ENCODE measurements around the gene KRT17.
A peak's percentile ranks its signal among the peaks of the same experiment; 100 is the strongest.
"Not testable (repeated sequence)": the region's sequence is repeated elsewhere in the genome, so short reads cannot be mapped to it uniquely, and the experiment has no call there.

The KRT17 gene

DNA sequence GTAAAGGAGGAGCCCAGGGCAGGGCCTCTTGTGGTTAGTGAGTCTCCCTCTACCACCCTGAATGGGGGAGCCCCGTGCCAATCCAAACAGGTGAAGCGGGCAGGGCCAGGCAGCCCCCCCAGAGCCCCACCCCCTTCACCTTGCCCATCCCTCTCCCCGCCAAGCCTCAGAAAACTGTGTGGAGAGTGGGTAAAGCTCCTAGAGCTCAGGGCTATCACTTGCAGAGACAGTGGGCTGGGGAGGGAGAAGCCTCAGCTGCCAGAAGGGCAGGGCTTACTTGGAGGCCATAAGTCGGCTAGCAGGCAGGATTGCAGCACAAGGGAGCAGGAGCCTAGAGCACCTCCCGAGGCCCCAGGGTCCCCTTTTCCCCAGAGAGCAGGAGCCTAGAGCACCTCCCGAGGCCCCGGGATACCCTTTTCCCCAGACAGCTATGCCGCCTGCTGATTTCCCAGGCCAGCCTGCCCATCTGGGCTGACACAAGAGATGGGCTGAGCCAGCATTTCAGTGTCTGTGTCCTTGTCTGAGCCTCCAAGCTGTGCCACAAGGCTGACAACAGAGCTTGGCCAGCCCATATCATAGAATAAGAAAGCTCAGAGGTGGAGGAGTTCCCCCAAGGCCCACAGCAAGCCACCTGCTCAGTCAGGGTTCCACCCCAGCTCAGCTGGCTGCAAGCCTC lies 30.9 kb downstream of the KRT17 start:
- no peak for DNase-seq (ENCODE audit: low read depth)

DNA sequence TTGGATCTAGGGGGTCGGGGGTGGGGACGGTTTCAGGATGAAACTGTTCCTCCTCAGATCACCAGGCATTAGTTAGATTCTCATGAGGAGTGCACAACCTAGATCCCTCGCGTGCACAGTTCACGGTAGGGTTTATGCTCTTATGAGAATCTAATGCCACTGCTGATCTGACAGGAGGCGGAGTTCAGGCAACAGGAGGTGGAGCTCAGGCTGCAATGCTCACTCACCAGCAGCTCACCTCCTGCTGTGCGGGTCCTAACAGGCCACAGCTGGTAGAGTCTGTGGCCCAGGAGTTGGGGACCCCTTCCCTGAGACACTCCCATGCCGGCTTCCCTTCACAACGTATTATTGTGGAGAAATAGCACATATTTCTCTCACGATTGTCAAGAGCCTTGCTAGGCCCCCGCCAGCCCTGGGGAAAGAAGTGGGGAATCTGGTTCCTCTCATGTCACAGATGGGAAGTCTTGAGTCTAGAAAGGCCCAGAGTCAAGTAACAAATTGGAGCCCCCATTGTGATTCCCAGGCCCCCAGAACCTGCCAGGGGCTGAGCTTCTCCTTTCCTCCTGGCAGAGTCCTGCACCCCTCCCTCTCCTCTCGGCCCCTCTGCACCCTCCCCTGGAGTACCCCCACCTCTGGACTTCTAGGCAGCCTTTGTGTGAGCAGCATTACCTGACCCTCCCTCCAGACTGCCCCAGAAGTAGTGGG lies 31.6 kb downstream of the KRT17 start:
- DNase-seq (ENCODE audit: low read depth), result no peak

DNA sequence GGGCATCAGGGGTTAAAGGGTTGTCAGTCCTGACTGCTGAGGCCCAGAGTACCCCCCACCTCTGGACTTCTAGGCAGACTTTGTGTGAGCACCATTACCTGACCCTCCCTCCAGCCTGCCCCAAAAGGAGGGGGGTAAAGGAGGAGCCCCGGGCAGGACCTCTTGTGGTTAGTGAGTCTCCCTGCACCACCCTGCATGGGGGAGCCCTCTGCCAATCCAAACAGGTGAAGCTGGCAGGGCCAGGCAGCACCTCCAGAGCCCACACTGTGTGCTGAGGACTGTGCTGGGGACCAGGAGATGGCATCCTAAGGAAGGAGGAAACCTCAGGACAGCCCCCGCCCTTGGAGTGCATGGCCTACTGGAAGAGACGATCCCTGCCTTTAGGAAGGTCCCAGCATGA lies 35.1 kb downstream of the KRT17 start:
- DNase-seq (ENCODE audit: low read depth), result no peak

DNA sequence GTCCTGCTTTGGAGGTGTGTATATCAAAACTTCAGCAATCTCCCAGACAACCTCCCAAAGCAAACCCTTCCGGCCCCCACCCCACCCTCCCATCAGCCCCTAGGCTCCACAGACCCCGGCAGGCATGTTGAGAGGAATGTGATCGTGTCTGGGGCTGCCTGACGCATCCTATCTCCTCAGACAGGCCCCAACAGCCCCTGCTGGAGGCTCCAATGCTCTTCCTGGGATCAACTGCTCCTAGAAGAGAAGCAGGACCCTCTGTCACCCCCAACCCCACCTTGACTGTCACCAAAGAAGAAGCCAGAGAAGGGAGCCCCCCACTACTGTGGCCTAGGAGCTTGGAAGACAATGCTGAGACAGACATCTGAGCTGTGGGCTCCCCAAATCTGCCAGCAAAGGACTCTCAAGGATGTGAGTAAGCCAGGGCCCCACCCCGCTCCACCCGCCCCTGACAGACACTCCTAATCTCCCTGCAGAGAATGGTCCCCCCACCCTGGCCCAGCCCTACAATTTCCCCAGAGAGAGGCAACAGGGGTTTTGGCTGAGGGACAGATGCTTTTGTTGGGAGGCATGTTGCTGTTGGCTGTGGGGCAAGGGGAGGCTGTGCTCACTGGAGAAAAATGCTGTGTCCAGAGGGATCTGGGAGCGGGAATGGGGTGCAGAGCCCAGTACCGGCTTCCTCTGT lies 36.1 kb downstream of the KRT17 start:
- no peak for DNase-seq (ENCODE audit: low read depth)

DNA sequence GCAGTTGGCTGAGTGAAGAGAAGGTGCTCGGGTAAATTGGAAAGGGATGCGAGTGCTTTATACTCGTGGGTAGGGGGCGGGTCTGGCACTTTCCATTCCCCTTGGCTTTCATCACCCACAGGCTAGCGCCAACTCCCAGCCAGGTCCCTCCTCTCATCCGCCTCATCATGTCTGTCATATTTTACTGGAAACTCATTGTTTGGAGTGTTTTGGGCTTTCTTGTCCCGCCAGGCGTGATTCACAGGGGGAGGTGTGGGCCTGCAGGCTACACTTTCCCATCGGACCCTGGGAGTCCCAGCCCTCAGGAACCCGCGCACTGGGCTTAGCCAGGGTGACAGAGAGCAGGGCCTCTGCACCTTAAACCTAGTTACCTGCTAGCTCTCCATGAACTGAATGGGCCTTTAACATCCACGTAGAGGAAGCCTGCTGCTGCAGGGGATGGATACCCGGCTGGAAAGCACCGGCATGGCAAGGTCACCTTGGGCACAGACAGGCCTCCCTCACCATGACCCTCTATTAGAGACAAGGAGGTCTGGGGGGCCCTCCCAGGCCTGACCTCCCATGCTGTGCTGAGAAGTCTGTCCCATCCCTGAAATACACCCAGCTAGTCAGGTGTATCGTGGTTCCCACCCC lies 37.4 kb downstream of the KRT17 start, which contains the start of gene KRT14:
KRT14 (minus strand) TSS at position 33 of the 633 bp plus-strand sequence. CDS start 61 bp downstream, outside the sequence.
- no peak for DNase-seq (ENCODE audit: low read depth)

DNA sequence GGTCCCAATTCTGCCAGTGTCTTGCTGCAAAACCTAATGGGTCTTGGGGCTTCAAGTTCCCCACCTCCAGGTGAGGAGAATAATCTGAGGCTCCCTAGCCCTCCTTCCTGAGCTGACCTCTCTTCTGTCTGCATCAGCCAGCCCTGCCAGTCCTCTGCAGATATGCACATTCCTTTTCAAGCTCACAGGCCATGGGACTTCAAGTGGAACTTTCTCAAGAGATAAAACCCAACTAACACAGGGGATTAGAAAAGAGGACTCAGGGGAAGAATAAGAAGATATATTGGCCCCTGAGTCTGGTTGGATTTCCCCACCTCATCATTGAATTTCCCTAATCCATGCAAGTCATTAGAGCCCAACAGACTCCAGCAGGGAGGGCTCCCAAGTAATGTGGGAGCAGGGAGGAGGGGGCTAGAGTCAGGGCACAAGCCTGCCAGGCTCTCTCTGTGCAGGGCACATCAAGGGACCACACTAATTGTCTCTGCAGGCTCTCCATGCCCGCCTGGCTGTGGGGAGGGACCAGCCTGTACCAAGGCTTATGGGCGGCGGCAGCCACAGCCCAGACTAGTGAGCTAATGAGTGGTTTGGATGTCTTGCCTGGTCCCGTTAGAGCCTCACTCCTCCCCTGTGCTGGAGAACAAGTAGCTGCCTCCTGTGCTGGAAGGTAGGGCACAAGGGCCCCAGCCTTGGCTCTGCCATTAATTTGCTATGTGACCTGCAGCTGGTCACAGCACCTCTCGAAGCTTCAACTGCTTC lies 38.9 kb downstream of the KRT17 start:
- DNase-seq (ENCODE audit: low read depth), result no peak

DNA sequence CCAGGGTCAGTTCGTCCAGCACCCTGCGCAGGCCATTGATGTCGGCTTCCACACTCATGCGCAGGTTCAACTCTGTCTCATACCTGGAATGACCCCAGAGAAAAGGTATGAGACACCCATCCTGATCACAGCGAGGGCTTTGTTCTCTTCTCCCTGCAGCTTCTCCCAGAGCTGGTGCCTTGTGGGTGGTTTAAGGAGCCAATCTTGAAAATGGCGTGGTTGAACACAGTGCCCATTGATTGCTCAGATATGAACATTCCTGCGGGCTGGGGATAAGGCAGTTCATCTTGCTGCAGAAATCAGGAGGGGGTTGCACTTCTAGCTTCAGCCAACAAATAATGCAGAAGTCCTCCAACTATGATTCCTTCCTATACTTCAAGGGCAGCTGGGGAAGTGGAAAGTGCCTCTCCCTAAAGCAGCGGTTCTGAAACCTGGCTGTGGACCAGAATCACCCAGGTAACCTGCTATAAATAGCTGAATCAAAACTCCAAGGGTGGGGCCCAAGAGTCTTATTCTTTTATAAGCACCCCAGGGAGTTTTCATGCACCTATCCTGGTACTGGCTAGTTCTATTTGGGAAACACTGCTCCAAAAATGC lies 39.9 kb downstream of the KRT17 start:
- not testable (repeated sequence) for DNase-seq (ENCODE audit: low read depth)

DNA sequence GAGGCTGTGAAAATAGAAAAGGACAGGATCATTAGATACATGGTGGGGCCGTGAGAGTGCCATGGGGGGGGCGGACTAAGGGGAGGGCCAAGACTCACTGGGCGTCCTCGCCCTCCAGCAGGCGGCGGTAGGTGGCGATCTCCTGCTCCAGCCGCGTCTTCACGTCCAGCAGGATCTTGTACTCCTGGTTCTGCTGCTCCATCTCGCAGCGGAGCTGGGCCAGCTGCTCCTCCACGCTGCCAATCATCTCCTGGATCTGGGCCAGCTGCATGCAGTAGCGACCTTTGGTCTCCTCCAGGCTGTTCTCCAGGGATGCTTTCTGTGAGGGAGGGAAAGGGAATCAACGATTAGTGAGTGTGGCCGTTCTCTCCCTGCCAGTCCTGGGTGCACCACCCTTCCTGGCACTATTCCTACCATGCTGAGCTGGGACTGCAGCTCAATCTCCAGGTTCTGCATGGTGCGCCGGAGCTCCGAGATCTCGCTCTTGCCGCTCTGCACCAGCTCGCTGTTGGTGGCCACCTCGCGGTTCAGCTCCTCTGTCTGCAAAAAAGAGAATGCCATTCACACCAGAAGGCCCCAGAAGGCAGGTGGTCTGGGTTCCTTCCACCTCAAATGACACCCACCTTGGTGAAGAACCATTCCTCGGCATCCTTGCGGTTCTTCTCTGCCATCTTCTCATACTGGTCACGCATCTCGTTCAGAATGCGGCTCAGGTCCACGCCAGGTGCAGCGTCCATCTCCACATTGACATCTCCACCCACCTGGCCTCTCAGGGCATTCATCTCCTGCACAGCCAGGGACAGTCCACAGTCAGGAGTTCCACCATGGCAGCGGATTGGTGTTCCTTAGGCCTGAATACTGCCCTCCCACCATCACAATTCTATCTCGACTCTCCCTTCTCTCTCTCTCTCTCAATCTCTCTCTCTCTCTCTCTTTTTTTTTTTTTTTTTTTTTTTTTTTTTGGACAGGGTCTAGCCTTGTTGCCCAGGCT lies 40.9 kb downstream of the KRT17 start:
- no peak for DNase-seq (ENCODE audit: low read depth)

DNA sequence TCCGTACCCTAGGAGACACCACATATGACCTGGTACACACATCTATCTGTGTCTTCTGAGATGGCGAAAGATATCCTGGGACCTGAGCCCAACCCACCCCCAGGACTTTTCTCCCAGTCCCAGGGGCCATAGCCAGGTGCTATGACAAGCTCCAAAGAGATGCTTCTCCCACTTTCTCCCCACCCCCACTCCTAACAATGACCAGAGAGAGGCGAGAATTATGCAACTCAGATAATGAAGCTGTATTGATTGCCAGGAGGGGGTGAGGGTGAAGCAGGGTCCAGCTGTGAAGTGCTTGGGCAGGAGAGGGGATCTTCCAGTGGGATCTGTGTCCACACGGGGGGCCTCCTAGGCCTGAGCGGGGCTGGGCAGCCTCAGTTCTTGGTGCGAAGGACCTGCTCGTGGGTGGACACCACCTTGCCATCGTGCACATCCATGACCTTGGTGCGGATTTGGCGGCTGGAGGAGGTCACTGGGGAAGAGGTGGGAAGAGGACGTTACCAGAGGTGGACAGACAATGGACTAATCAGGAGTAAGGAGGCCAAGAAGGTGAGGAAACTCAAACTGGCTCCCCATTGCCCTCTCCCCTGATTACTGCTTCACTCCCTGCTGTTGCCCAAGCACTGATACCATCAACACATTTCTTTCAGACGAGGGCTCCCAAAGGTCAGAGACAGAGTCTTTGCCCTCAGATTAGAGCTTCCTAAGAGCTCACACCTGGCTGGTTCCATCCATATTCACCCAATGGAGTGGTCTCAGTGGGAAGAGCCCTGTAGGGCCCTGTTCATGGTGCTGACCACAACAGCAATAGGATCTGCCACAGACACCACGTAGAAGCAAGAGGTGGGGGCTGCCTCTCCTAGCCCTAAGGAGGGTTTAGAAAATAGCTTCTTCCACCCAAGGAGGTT lies 42.1 kb downstream of the KRT17 start:
- not testable (repeated sequence) for DNase-seq (ENCODE audit: low read depth)

DNA sequence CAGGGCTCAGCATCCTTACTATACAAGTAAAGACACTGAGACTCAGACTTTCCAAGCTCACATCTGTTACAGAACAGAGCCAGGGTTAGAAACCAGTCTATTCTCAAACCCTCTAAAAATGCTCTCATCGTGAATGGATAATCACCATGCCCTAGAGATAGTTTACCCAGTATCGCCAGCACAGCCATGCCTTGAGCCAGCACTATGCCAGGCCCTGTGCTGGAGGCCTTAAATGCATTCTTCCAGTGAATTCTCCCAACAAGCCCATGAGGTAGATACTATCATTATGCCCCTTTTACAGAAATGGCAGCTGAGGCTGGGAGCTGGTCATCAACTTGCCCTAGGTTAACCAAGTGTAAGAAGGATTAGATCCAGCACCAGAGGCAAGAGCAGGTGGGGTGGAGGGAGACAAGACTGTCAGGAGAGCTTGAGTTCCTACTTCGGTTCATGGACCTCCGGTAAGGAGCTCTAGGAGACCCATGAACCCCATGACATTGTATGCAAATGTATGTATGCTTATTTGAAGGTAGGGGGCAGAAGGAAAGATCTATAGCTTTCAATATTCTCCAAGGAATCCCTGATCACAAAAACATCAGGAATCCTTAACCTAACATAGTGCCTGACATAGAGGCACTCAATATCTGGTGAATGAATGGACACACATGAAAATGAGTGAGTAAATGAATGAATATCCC lies 42.9 kb downstream of the KRT17 start:
- DNase-seq (ENCODE audit: low read depth), result no peak

DNA sequence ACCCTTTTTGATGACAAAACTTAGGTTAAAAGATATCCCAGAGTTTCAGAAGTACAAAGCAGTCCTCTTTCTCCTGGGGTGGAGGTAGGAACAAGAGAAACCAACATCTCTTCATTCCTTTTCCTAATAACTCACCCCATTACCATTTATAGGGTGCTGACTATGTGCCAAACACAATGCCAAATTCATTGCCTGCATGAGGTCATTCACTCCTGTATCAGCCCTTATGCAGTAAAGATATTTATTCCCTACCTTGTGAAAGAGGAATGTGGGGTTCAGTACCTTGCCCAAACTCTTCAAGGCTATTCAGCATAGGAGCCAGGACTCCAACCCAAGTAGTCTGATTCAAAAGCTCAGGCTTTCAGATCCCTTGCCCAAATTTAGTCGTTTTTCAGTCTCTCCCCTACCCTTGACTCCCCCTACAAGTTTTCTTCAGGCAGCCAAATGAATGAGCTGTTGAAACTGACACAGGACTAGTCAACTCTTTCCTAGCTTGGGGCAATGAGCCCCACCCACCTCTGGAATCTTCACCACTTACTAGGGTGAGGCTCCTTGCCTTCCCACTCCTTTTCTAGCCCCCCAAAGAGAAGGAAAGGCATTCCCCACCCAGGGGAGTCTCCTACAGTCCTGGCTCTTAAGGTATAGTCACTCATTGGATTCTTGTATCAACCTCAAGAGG lies 43.5 kb downstream of the KRT17 start:
- no peak for DNase-seq (ENCODE audit: low read depth)

DNA sequence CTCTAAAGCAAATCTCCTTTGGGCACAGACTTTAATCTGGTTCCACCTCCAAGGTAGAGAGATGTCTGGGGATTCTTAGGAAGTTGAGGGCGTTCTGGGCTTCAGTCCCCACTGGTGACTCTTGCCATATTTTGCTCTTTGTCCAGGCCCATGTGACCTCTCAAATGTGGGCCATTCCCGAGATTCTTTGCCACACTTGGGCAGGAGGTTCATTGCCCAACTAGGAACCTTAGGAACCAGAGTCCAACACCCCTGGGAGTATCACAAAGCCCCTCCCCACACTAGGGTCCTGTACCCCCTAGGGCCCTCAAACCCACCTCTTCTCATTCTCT lies 44.2 kb downstream of the KRT17 start:
- DNase-seq (ENCODE audit: low read depth), result no peak

DNA sequence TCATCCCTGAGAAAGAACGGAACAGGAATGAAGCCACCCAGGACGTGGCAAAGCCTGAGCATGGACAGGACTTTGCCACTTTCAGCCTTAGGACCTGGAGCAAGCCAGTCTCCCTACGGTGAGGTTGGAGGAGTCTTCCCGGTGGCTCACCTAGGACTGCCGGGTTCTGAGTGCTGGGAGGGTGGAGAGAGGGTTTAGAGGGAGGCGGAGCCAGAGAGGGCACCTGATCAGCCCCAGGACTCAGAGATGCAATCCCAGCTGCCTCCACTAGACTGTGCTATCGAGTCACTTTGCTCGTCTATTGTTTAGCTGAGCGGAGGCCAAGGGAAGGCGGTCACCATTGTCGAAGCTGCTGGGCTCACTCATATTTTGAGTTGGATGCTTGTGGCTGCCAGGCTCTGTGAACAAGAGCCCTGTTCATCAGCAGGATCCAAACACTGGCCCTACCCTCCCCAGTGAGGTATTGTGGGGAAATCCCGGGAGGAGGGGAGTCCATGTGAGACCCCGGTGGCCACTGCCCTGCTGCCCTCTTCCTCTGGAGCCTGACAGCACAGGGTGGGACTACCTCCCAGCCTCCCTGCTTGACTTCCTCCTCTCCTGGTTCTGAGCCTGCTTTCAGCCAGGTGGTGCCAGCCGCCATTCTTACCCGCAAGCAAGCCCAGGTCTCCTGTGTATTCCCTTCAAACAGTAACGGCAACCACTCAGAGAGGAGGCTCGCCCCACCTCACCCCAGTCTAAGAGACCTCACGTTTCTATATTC lies 44.7 kb downstream of the KRT17 start:
- DNase-seq (ENCODE audit: low read depth), result peak; percentile 38

DNA sequence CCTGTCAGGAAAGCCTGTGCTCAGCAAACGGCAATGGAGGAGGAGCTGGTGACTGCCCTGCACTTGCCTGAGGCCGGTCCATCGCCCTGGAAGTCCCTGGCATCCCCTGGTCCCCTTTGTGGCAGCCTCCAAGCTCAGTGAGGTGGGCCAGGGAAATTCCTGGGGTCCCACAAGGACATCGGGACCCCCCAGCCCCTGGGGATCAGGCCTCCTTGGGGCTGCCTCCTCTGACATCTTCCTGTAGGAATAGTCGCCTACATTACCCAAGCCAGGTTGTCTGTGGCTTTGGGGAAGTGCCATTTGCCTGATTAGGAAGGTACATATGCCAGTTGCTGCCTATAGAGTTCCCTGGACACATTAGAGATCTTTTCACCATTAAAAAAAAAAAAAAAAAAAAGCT lies 45.4 kb downstream of the KRT17 start:
- DNase-seq (ENCODE audit: low read depth), result no peak

DNA sequence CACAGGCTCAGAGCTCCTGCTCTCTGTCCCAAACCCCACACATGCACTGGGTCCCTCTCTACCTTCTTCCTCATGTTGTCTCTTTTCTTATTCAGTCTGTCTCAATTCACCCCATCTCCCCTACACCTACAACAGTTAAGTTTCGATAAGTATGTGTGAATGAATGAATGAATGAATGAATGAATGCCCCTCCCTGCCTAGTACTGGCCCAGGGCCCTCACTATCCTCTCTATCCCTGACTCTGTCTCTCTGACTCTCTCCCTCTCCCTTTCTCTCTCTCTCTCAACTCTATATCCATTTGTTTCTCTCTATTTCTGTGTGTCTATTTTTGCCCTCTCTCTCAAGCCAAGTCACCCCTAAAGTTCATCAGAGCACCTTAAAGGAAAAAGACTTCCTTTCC lies 45.8 kb downstream of the KRT17 start:
- DNase-seq (ENCODE audit: low read depth), result no peak

DNA sequence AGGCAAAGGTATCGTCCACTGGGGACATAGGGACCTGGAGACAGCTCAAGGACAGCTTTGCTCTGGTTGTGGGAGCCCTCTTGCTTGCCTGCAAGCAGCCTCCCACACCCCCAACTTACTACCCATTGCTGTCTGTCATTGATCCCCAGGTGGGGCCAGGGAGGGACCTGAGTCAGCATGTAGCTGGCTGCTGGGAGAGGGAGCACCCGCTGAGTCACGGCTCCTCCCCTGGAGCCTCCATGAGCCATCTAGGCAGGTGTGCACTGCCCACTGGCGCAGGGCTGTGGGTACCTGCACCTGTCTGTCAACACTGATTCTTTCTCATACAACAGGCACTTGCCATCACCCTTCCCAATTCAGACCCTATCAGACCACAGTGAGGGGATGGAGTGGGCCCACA lies 47.6 kb downstream of the KRT17 start:
- DNase-seq (ENCODE audit: low read depth), result not testable (repeated sequence)

DNA sequence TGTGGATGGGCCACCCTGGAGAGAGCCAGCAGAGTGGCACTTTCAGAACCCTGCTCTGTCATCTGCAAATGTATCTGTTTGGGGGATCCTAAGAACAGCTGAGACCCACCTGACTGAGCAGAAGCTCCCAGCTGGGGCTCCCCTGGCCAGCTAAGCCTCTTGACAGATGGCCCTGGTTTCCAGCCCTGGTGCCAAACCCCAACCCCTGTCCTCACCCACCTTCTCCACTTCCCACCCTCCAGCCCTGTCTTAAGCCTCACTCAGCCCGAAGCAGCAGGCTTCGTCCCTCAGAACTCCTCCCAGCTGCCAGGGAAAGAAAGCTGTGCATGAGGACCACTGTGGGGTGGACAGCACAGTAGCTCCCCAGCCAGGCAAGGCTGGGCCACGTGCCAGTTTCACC lies 49.0 kb downstream of the KRT17 start:
- DNase-seq (ENCODE audit: low read depth), result no peak

Data from fibroblast of the conjunctiva (primary cell).